Femur (tissue), 1 donor: ENCODE results near the gene SUB1.
"Not testable (repeated sequence)": the region's sequence is repeated elsewhere in the genome, so short reads cannot be mapped to it uniquely, and the experiment has no call there.

Experiments used
- DNase-seq: peaks from one replicate; pipeline ENCODE4 v3.0.0-alpha.2; 2017

Gene SUB1

GRCh38 chr5:32601623-32602295, 16.4 kb downstream of the SUB1 start:
- DNase-seq = no peak

GRCh38 chr5:32602906-32603305, 17.5 kb downstream of the SUB1 start:
- no peak for DNase-seq

- no peak for DNase-seq
These were observed 19.7 kb downstream of the SUB1 start for GRCh38 chr5:32604800-32605765.

- no peak for DNase-seq
These were observed 20.4 kb downstream of the SUB1 start for GRCh38 chr5:32605766-32606152.

- no peak for DNase-seq
These were observed 27.0 kb downstream of the SUB1 start for GRCh38 chr5:32612134-32612888.

GRCh38 chr5:32613050-32613672, 27.8 kb downstream of the SUB1 start:
- DNase-seq = peak; percentile 86

- no peak for DNase-seq
These were observed 29.9 kb downstream of the SUB1 start for GRCh38 chr5:32615236-32615635.

GRCh38 chr5:32618962-32619361, 33.6 kb downstream of the SUB1 start:
- no peak for DNase-seq

- DNase-seq = no peak
These were observed 35.9 kb downstream of the SUB1 start for GRCh38 chr5:32621256-32621655.

GRCh38 chr5:32625106-32625505, 39.7 kb downstream of the SUB1 start:
- no peak for DNase-seq

- no peak for DNase-seq
These were observed 40.2 kb downstream of the SUB1 start for GRCh38 chr5:32625547-32625946.

- DNase-seq = no peak
These were observed 42.0 kb downstream of the SUB1 start for GRCh38 chr5:32627219-32627870.

GRCh38 chr5:32628049-32628844, 42.9 kb downstream of the SUB1 start:
- DNase-seq = no peak

- DNase-seq = no peak
These were observed 45.6 kb downstream of the SUB1 start for GRCh38 chr5:32630867-32631491.

GRCh38 chr5:32633017-32633416, 47.7 kb downstream of the SUB1 start:
- DNase-seq = not testable (repeated sequence)

GRCh38 chr5:32638309-32638708, 53.0 kb downstream of the SUB1 start:
- DNase-seq = no peak

- no peak for DNase-seq
These were observed 54.6 kb downstream of the SUB1 start for GRCh38 chr5:32639943-32640342.

- no peak for DNase-seq
These were observed 57.1 kb downstream of the SUB1 start for GRCh38 chr5:32642276-32643002.

- no peak for DNase-seq
These were observed 59.9 kb downstream of the SUB1 start for GRCh38 chr5:32645246-32645645.
